ENCODE data around the gene CAPG. TPM values are rescaled to one million over a fixed set of nuclear protein-coding genes. Genes with fewer than 3 reads are reported as not detected.
"Not testable (repeated sequence)": the region's sequence is repeated elsewhere in the genome, so short reads cannot be mapped to it uniquely, and the experiment has no call there.

Gene CAPG
- total RNA-seq, 1 donor from 2014 or later = 60.7 TPM

GRCh38 chr2:85439986-85440385 is 29.8 kb upstream of the CAPG start:
- no peak for ATAC-seq
- intact Hi-C loops (cut with DNase I) = no loop called here
- no peak for DNase-seq (ENCODE audit: low spot score)

GRCh38 chr2:85439569-85439968 is 29.4 kb upstream of the CAPG start:
- DNase-seq (ENCODE audit: low spot score); intact Hi-C loops (cut with DNase I); ATAC-seq: not testable (repeated sequence)

- ATAC-seq (no peak), DNase-seq (ENCODE audit: low spot score) (no peak)
- intact Hi-C loops (cut with DNase I) = no loop called here
Measured at GRCh38 chr2:85439025-85439472, 28.9 kb upstream of the CAPG start.

GRCh38 chr2:85438201-85439024 is 28.2 kb upstream of the CAPG start:
- intact Hi-C loops (cut with DNase I) = no loop called here
- DNase-seq (ENCODE audit: low spot score) (no peak), ATAC-seq (peak; percentile 25)

GRCh38 chr2:85437488-85438200 is 27.5 kb upstream of the CAPG start:
- peak; percentile 79 for ATAC-seq
- DNase-seq (ENCODE audit: low spot score) = peak; percentile 93
- intact Hi-C loops (cut with DNase I) = no loop called here

GRCh38 chr2:85436836-85437487 is 26.8 kb upstream of the CAPG start:
- intact Hi-C loops (cut with DNase I) = no loop called here
- DNase-seq (ENCODE audit: low spot score) (no peak), ATAC-seq (no peak)

- peak; percentile 66 for DNase-seq (ENCODE audit: low spot score)
- intact Hi-C loops (cut with DNase I) = no loop called here
- ATAC-seq = no peak
Measured at GRCh38 chr2:85435981-85436835, 26.0 kb upstream of the CAPG start.

- intact Hi-C loops (cut with DNase I) = no loop called here
- no peak for DNase-seq (ENCODE audit: low spot score)
- no peak for ATAC-seq
Measured at GRCh38 chr2:85435220-85435958, 25.2 kb upstream of the CAPG start.

- intact Hi-C loops (cut with DNase I) = no loop called here
- no peak for ATAC-seq
- DNase-seq (ENCODE audit: low spot score) = no peak
Measured at GRCh38 chr2:85434696-85435095, 24.5 kb upstream of the CAPG start.

- DNase-seq (ENCODE audit: low spot score) (peak; percentile 86), ATAC-seq (peak; percentile 86)
- intact Hi-C loops (cut with DNase I) = no loop called here
Measured at GRCh38 chr2:85433511-85434089, 23.4 kb upstream of the CAPG start.

GRCh38 chr2:85431570-85432205 is 21.5 kb upstream of the CAPG start:
- DNase-seq (ENCODE audit: low spot score) = no peak

GRCh38 chr2:85430752-85431569 is 20.8 kb upstream of the CAPG start:
- intact Hi-C loops (cut with DNase I) = no loop called here
- ATAC-seq (no peak), DNase-seq (ENCODE audit: low spot score) (peak; percentile 74)

More at GRCh38 chr2:85431570-85432205, 21.5 kb upstream of the CAPG start:
- intact Hi-C loops (cut with DNase I) = no loop called here
- no peak for ATAC-seq

GRCh38 chr2:85429924-85430289 is 19.7 kb upstream of the CAPG start:
- DNase-seq (ENCODE audit: low spot score) (no peak), ATAC-seq (no peak)
- intact Hi-C loops (cut with DNase I) = no loop called here

GRCh38 chr2:85429213-85429923 is 19.2 kb upstream of the CAPG start:
- no peak for ATAC-seq
- no peak for DNase-seq (ENCODE audit: low spot score)

GRCh38 chr2:85428343-85428881 is 18.2 kb upstream of the CAPG start:
- no peak for ATAC-seq
- no peak for DNase-seq (ENCODE audit: low spot score)
- intact Hi-C loops (cut with DNase I) = no loop called here

More at GRCh38 chr2:85429213-85429923, 19.2 kb upstream of the CAPG start:
- intact Hi-C loops (cut with DNase I) = no loop called here

Measured in sciatic nerve (tissue), 2 donors.